ENCODE results near the gene DNAJC7.

Gene DNAJC7

GRCh38 chr17:41989702-41990419, 27.4 kb downstream of the DNAJC7 start:
- no peak for TF ChIP-seq CTCF (IDR thresholded peaks at IDR 0.05; ENCODE audit: low read depth, low read length)
- no peak for DNase-seq (ENCODE audit: low read depth in 2 of 2)

GRCh38 chr17:41988418-41988817, 28.8 kb downstream of the DNAJC7 start:
- no peak overlapping the region for H3K4me3 ChIP-seq (replicated peaks in 1 of 2; ENCODE audit: low read depth in 2 of 2, low read length in 2 of 2)
- DNase-seq (ENCODE audit: low read depth in 2 of 2) = no peak
- no peak for TF ChIP-seq CTCF (IDR thresholded peaks at IDR 0.05; ENCODE audit: low read depth, low read length)

More at GRCh38 chr17:41989702-41990419, 27.4 kb downstream of the DNAJC7 start:
- no peak overlapping the region for H3K4me3 ChIP-seq (replicated peaks in 1 of 2; ENCODE audit: low read depth in 2 of 2, low read length in 2 of 2)

GRCh38 chr17:41987642-41988041, 29.6 kb downstream of the DNAJC7 start:
- H3K4me3 ChIP-seq (replicated peaks in 1 of 2; ENCODE audit: low read depth in 2 of 2, low read length in 2 of 2) = no peak overlapping the region
- TF ChIP-seq CTCF (IDR thresholded peaks at IDR 0.05; ENCODE audit: low read depth, low read length) = no peak
- no peak for DNase-seq (ENCODE audit: low read depth in 2 of 2)

GRCh38 chr17:41986634-41987033, 30.6 kb downstream of the DNAJC7 start:
- no peak for DNase-seq (ENCODE audit: low read depth in 2 of 2)
- TF ChIP-seq CTCF (IDR thresholded peaks at IDR 0.05; ENCODE audit: low read depth, low read length) = no peak
- H3K4me3 ChIP-seq (replicated peaks in 1 of 2; ENCODE audit: low read depth in 2 of 2, low read length in 2 of 2) = no peak overlapping the region

GRCh38 chr17:41985919-41986318, 31.3 kb downstream of the DNAJC7 start:
- DNase-seq (ENCODE audit: low read depth in 2 of 2) = no peak
- no peak for TF ChIP-seq CTCF (IDR thresholded peaks at IDR 0.05; ENCODE audit: low read depth, low read length)
- H3K4me3 ChIP-seq (replicated peaks in 1 of 2; ENCODE audit: low read depth in 2 of 2, low read length in 2 of 2) = no peak overlapping the region

- DNase-seq (ENCODE audit: low read depth in 2 of 2) = no peak
- TF ChIP-seq CTCF (IDR thresholded peaks at IDR 0.05; ENCODE audit: low read depth, low read length) = no peak
- H3K4me3 ChIP-seq (replicated peaks in 1 of 2; ENCODE audit: low read depth in 2 of 2, low read length in 2 of 2) = no peak overlapping the region
Measured at GRCh38 chr17:41984454-41984853, 32.8 kb downstream of the DNAJC7 start.

Measured in cardiac fibroblast (primary cell).